GM19452 (cell line): ENCODE data around the gene IQCK.

Experiments used
- ATAC-seq: cut with Tn5 transposase; IDR thresholded peaks from one replicate; pipeline ENCODE4 v1.9.1; 2021; ENCODE audit not compliant: unreplicated experiment

The IQCK gene

GRCh38 chr16:19698480-19699465 lies 19.3 kb upstream of the IQCK start:
- ATAC-seq = no peak

DNA sequence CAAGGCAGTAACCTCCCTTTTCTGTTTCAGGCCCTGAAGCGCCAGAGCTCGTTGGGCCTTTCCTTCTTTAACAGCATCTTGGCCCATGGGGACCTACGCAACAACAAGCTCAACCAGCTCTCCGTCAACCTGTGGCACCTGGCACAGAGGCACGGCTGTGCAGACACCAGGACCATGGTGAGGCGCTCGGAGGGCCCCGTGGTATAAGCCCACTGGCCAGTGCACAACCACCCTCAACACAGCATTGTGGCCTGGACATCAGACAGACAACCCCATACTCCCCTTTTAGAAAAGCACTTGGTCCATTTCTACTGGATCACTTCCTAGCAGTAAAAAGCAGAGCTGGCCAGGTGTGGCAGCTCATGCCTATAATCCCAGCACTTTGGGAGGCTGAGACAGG lies 18.6 kb upstream of the IQCK start:
- ATAC-seq = no peak

DNA sequence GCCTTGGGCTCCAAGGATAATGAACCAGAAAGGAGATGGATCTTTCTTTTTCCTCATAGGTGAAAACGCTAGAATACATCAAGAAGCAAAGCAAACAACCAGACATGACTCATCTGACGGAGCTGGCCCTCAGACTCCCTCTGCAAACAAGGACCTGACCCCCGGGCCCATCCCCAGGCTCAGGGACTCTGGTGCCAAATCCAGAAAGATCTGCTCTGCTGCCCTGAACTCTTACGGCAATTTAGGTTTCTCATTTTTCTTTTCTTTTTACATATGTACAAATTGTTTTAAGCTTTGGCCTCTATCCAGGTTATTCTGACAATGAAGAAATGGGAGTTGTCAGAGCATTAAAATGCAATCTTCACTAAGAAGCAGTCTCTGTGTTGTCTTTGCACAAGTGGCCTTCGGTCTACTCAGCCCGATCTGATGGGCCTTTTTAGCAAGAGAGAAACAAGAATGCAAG lies 17.7 kb upstream of the IQCK start:
- ATAC-seq = no peak

DNA sequence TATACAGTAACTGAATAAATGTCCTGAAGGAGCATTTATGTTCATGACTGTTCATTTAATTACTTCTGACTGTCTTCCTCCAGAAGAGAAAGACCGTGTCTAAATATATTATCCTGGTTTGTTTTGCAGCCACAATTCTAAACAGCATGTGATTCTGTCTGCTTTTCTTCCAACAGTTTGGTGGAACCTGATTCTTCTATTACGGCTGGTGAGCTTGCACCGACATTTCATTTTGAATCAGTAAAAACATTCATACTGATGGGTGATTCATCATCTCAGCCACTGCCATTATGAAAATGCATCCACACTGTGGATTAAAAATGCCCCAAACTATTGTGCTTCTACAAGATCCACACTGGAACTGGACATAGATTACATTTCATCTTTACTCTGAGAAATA lies 17.0 kb upstream of the IQCK start:
- no peak for ATAC-seq

GRCh38 chr16:19703172-19703889 lies 14.7 kb upstream of the IQCK start:
- no peak for ATAC-seq

DNA sequence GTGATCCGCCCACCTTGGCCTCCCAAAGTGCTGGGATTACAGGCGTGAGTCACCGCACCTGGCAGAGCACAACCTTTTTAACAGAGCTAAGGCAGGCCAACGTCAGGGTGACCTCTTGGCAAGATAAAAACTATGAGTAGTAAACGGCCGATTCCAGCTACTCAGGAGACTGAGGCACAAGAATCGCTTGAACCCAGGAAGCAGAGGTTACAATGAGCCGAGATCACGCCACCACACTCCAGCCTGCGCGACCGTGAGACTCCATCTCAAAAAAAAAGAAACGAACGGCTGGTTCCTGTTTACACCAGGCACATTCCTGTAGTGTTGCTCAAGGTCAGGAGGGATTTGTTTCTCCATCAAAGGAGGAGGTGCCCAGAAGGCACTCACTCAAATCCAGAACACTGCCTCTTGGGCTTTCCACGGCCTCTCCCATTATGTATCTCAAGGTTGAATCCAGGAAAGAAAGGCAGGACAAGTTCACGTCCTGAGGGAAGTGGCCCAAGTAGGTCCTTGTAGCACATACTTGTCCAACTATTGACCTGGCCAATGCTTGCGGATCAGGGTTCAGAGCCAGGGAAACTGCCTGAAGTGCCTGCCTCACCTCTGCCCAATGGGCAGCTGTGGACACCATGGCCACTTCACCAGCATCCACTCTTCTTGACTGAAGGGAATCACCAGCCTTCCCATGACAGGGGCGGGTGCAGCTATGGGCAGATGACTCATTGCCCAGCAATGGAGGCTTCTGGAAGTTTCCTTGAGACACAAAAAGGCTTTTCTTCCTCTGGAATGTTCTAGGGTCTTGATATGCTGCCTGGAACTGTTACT lies 13.5 kb upstream of the IQCK start:
- ATAC-seq = no peak

DNA sequence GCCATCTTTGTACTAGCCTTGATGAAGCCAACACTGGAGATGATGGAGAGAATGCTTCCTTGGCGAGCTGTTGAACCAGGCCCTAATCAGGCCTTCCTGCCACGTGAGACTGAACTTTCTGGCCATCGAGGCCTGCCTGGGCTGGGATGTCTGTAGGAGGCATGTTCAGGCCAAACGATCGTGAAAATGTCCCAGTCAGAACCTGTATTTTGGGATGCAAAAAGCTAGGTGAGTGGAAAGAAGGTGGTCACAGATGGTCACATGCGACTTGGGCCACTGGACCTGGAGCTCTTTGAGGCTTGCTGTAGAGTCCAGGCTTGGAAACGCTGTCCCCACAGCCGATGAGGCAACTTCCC lies 12.9 kb upstream of the IQCK start:
- ATAC-seq = no peak

- no peak for ATAC-seq
Measured at GRCh38 chr16:19705843-19706242, 12.2 kb upstream of the IQCK start.

GRCh38 chr16:19706846-19707245 lies 11.2 kb upstream of the IQCK start:
- ATAC-seq = no peak

- ATAC-seq = no peak
Measured at GRCh38 chr16:19707569-19708295, 10.3 kb upstream of the IQCK start.

- ATAC-seq = no peak
Measured at GRCh38 chr16:19708296-19709205, 9.5 kb upstream of the IQCK start.

DNA sequence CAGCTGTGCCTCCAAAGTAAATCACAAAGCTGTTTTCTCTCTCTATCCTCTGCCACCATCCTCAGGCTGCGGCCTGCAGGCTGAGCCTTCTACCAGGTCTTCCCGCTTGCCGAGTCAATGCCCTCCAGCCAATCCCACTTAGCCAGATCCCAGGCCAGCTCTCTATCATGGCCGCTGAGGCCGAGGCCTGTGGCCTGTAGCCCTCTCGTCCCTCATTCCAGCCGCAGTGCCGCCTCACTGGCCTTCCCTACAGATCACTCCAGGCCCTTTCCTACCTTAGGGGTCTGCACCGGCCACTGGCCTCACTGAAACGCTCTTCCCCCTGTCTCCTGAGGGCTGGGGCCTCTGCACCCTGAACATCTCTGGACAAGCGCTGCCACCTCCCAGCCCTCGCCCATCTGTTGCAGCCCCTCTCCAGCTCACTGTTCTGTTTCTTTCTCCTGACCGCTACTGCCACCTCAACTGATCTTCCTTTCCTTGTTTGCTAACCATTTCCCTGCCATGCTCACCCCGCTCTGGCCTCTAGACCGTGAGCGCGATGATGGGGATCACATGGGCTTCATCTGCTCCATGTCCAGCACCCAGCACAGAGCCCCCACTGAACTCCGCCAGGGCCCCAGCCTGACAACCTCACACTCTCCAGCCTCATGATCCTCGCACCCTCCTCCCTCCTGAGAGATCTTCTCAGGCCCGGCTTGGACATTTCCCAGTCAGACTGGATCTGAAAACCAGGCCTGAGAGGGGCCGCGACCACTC lies 8.5 kb upstream of the IQCK start:
- ATAC-seq = no peak

GRCh38 chr16:19710191-19710908 lies 7.7 kb upstream of the IQCK start:
- no peak for ATAC-seq

DNA sequence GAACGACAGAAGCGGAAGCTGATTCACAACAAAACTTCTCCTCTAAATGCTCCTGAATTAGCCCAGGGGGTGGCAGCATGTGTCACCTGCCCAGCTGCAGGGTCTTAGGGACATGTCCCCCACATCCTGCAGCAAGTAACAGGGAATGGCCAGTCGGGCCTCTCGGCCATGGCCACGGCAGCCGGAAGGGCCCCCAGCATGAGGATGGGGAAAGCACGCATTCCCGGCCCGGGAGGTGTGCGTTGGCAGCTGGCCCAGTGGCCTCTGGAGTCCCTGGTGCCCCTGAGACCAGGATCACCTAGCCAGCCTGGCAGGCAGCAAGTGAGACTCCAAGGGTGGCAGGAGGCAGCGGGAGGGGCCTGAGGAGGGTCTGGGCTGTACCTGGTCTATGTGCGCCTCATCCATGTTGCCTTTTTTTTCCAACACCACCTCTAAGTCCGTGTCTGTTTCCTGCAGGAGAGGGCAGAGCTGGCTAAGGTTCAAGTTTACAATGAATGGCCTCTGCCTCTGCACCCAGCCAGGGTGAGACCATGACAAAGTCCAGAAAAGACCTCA lies 7.0 kb upstream of the IQCK start:
- ATAC-seq = no peak

- no peak for ATAC-seq
Measured at GRCh38 chr16:19711643-19712042, 6.4 kb upstream of the IQCK start.

GRCh38 chr16:19712418-19713058 lies 5.5 kb upstream of the IQCK start:
- no peak for ATAC-seq

DNA sequence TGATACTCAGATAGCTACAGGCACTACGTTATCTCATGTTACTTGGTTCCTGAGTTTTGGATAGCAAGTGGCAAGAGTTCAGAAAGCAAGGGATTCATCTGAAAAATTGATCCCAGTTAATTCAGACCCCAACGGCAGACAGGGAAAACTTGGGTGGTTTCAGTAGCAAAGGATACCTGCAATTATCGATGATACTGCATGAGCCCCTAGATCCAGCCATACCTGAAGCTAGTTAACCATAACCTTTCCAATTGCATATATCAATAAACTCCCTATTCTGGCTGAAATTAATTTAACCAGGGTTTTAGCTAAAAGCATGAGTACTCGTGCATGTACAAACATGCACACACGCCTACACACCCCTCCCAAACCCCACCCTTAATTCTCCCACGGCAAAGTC lies 4.4 kb upstream of the IQCK start:
- ATAC-seq = no peak
